ENCODE data around the gene COX19. TPM values are rescaled to one million over a fixed set of nuclear protein-coding genes. Genes with fewer than 3 reads are reported as not detected.
A peak's percentile ranks its signal among the peaks of the same experiment; 100 is the strongest.

COX19 gene
- total RNA-seq, 1 experiment from 2014 or later, result 12.3 TPM

DNA sequence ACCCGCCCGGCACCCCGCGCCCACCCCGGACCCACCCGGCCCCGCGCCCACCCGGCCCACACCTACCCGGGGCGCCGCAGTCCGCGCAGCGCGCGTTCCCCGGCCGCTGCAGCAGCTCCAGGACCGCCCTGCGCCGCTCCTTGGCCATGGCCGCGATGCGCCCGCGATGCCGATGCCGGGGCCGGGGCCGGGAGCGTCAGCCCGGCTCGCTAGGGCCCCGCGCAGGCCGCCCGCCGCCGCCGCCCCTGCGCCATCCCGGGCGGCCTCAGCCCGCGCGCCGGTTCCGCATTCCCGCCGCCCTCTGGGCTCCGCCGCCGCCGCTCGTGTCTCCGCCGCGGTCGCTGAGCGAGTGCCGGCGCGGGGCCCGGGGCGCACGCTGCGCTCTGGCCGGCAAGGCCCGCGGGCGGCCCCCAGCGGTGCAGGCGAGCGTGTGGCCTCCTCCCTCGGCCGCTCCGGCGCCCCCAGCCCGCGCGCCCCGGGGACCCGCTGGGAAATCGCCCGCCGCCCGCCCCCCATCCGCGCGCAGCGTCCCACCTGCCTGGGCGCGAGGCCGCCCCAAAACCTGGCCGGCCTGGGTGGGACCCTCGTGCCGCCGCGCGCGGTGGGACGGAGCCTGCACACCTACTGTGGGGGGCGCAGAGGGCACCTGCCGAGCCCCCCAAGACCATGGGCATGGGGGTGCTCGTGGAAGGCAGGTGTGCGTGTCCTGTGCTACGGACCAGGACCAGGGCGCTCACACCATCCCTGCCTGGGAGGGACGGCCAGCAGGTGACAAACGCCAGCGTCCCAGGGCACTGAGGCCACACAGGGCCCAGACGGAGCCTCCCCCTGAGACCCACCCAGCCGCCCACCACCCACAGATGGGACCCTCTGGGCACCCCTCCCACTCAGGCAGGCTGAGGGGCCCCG lies 20.8 kb downstream of the COX19 start, which contains the start of gene ADAP1:
Gene ADAP1, minus strand, starts transcription at position 351 of the 909 bp plus-strand sequence. Its CDS starts 203 bp downstream, at position 148.
- Histone ChIP-seq H3K27me3 (ENCODE audit: insufficient read depth, low read length) (peaks cover 3% of the 10 kb centered on the region; the same call in 1 of the 2 replicates), H2AFZ (ENCODE audit: low read length) (no peak within 1 kb of the TSS), H3T11ph (ENCODE audit: low read length) (no peak within 1 kb of the TSS), H4K91ac (ENCODE audit: insufficient read length, low read depth, low read length) (no peak within 1 kb of the TSS), H3K18ac (ENCODE audit: insufficient read length, low read depth, low read length) (no peak within 1 kb of the TSS), H4K8ac (replicated peaks; ENCODE audit: insufficient read length, low read depth, low read length) (no peak within 1 kb of the TSS), H2BK15ac (ENCODE audit: low read depth, low read length) (no peak within 1 kb of the TSS), H2BK5ac (ENCODE audit: insufficient read length, low read length) (no peak within 1 kb of the TSS), H3K4me1 (ENCODE audit: insufficient read depth, low read length) (no peaks in the 10 kb centered on the region), H3K56ac (ENCODE audit: insufficient read length, low read depth, low read length) (no peak within 1 kb of the TSS), H2BK12ac (ENCODE audit: insufficient read length, low read depth, low read length) (no peak within 1 kb of the TSS), H3K9me3 (ENCODE audit: control insufficient read depth, low read depth, low read length) (no peaks in the 10 kb centered on the region), H3K4ac (ENCODE audit: low read depth, low read length) (no peak within 1 kb of the TSS), H2BK120ac (ENCODE audit: low read depth, low read length, poor library complexity, severe bottlenecking) (no peak within 1 kb of the TSS), H2BK20ac (ENCODE audit: low read depth, low read length, poor library complexity, severe bottlenecking) (no peak within 1 kb of the TSS), H3K79me1 (ENCODE audit: insufficient read depth, low read depth, low read length, poor library complexity, severe bottlenecking) (no peaks in the 10 kb centered on the region), H3K23me2 (ENCODE audit: insufficient read length, low read depth, low read length, poor library complexity, severe bottlenecking) (peaks cover 5% of the 10 kb centered on the region), H4K5ac (ENCODE audit: insufficient read length, low read depth, low read length) (no peak within 1 kb of the TSS), H3K14ac (ENCODE audit: insufficient read depth, low read length) (no peak within 1 kb of the TSS), H3K9ac (ENCODE audit: extremely low read depth, insufficient read length, low read length) (no peak within 1 kb of the TSS), H4K20me1 (ENCODE audit: control insufficient read depth, insufficient read depth, insufficient read length) (no peaks in the 10 kb centered on the region), H3K79me2 (ENCODE audit: insufficient read depth, low read length) (no peaks in the 10 kb centered on the region), H2AK5ac (ENCODE audit: insufficient read length, low read length) (no peak within 1 kb of the TSS), H3K4me2 (ENCODE audit: insufficient read depth, insufficient read length, low read length) (peak within 1 kb of the TSS; percentile 61), H3K23ac (ENCODE audit: insufficient read length, low read depth, low read length) (no peak within 1 kb of the TSS), H3K27ac (ENCODE audit: insufficient read length, low read depth, low read length) (no peak within 1 kb of the TSS)
- peaks cover 0 to 3% of the 10 kb centered on the region in 2 experiments; a peak in 1 of 5 replicates for H3K9me3 Mint-ChIP-seq
- H3K4me3 Mint-ChIP-seq, result peak within 1 kb of the TSS; percentile 53 to 80
- peak; percentile 42 for DNase-seq
- no peaks in the 10 kb centered on the region; a peak in 1 of 7 replicates for H3K36me3 Mint-ChIP-seq (ENCODE audit: insufficient read depth in 1 of 3, low read depth in 3 of 3)
- H3K27me3 Mint-ChIP-seq (ENCODE audit: low read depth), result peaks cover 41% of the 10 kb centered on the region
- no CpG with 5 or more reads among the region's 115 CpGs for WGBS (ENCODE audit: extremely low coverage, insufficient read length, low lambda C conversion rate)
- no peak within 1 kb of the TSS for H3K27ac Mint-ChIP-seq
- H3K4me1 Mint-ChIP-seq, result peaks cover 2 to 7% of the 10 kb centered on the region in 2 experiments
- TF ChIP-seq, protein P1, sequence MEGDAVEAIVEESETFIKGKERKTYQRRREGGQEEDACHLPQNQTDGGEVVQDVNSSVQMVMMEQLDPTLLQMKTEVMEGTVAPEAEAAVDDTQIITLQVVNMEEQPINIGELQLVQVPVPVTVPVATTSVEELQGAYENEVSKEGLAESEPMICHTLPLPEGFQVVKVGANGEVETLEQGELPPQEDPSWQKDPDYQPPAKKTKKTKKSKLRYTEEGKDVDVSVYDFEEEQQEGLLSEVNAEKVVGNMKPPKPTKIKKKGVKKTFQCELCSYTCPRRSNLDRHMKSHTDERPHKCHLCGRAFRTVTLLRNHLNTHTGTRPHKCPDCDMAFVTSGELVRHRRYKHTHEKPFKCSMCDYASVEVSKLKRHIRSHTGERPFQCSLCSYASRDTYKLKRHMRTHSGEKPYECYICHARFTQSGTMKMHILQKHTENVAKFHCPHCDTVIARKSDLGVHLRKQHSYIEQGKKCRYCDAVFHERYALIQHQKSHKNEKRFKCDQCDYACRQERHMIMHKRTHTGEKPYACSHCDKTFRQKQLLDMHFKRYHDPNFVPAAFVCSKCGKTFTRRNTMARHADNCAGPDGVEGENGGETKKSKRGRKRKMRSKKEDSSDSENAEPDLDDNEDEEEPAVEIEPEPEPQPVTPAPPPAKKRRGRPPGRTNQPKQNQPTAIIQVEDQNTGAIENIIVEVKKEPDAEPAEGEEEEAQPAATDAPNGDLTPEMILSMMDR (conservative IDR thresholded peaks at IDR 0.05), result no peak; the same call in 2 of the 3 replicates

All from H9 (cell line).